ENCODE measurements around the gene NCCRP1.

Gene NCCRP1

GRCh38 chr19:39174142-39174541 is 22.6 kb upstream of the NCCRP1 start:
- TF ChIP-seq, protein P1, sequence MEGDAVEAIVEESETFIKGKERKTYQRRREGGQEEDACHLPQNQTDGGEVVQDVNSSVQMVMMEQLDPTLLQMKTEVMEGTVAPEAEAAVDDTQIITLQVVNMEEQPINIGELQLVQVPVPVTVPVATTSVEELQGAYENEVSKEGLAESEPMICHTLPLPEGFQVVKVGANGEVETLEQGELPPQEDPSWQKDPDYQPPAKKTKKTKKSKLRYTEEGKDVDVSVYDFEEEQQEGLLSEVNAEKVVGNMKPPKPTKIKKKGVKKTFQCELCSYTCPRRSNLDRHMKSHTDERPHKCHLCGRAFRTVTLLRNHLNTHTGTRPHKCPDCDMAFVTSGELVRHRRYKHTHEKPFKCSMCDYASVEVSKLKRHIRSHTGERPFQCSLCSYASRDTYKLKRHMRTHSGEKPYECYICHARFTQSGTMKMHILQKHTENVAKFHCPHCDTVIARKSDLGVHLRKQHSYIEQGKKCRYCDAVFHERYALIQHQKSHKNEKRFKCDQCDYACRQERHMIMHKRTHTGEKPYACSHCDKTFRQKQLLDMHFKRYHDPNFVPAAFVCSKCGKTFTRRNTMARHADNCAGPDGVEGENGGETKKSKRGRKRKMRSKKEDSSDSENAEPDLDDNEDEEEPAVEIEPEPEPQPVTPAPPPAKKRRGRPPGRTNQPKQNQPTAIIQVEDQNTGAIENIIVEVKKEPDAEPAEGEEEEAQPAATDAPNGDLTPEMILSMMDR (IDR thresholded peaks at IDR 0.05; ENCODE audit: poor library complexity, severe bottlenecking): no peak
- no peaks in the 10 kb centered on the region for H3K9me3 ChIP-seq (ENCODE audit: severe bottlenecking)
- no peaks in the 10 kb centered on the region for H3K4me1 ChIP-seq (ENCODE audit: insufficient read depth, poor library complexity, severe bottlenecking)
- H3K27ac ChIP-seq (ENCODE audit: poor library complexity, severe bottlenecking): no peak overlapping the region
- peaks cover 12% of the 10 kb centered on the region for H3K36me3 ChIP-seq (ENCODE audit: low read depth)
- H3K27me3 ChIP-seq (ENCODE audit: insufficient read depth, poor library complexity, severe bottlenecking): no peaks in the 10 kb centered on the region
- H3K4me3 ChIP-seq (ENCODE audit: severe bottlenecking): no peak overlapping the region
- peak; percentile 63 for DNase-seq (ENCODE audit: low spot score)
- ATAC-seq (ENCODE audit: low read depth): no peak

DNA sequence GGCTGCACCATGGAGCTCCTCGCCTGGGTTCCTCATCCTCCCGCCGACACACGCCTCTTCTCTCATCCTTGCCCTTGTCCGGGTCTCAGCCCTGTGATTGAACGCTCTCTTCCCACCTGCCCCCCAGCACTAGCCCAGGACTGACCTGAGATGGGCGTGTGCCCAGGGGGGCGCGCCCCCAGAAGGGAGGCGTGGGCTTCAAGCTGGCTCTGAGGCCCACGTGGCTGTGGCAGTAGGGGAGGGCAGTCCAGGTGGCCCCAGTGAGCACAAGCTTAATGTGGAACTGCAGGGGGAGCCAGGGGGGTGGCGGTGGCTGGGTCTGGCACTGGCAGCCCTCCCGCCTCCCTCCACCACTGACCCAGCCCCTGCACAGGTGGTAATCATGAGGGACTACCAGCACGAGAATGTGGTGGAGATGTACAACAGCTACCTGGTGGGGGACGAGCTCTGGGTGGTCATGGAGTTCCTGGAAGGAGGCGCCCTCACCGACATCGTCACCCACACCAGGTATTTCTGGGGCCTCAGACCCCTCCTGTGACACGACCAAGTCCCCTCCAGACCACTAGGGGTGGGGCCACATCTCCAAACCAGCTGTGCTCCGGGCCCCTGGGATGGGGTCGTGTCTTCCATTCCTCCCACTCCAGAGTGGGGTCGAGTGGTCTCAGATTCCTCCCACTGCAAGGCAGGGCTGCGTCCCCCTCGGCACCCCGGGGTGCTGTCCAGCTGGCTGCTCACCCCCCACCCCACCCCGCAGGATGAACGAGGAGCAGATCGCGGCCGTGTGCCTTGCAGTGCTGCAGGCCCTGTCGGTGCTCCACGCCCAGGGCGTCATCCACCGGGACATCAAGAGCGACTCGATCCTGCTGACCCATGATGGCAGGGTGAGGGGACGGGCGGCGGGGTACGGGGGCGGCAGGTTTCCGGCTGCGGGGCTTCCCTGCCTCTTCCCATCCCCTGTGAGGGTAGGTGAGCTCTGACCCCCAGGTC is 21.9 kb upstream of the NCCRP1 start:
- H3K4me3 ChIP-seq (ENCODE audit: severe bottlenecking): no peak overlapping the region
- H3K36me3 ChIP-seq (ENCODE audit: low read depth): peaks cover 12% of the 10 kb centered on the region
- H3K27ac ChIP-seq (ENCODE audit: poor library complexity, severe bottlenecking): no peak overlapping the region
- no peaks in the 10 kb centered on the region for H3K27me3 ChIP-seq (ENCODE audit: insufficient read depth, poor library complexity, severe bottlenecking)
- TF ChIP-seq, protein P1 (IDR thresholded peaks at IDR 0.05; ENCODE audit: poor library complexity, severe bottlenecking): no peak
- peak; percentile 52 for DNase-seq (ENCODE audit: low spot score)
- no peaks in the 10 kb centered on the region for H3K4me1 ChIP-seq (ENCODE audit: insufficient read depth, poor library complexity, severe bottlenecking)
- no peaks in the 10 kb centered on the region for H3K9me3 ChIP-seq (ENCODE audit: severe bottlenecking)
- ATAC-seq (ENCODE audit: low read depth): no peak; the same call in 2 of the 3 replicates

GRCh38 chr19:39175564-39175963 is 21.2 kb upstream of the NCCRP1 start:
- no peaks in the 10 kb centered on the region for H3K9me3 ChIP-seq (ENCODE audit: severe bottlenecking)
- H3K4me1 ChIP-seq (ENCODE audit: insufficient read depth, poor library complexity, severe bottlenecking): no peaks in the 10 kb centered on the region
- ATAC-seq (ENCODE audit: low read depth): no peak
- peaks cover 12% of the 10 kb centered on the region for H3K36me3 ChIP-seq (ENCODE audit: low read depth)
- TF ChIP-seq, protein P1 (IDR thresholded peaks at IDR 0.05; ENCODE audit: poor library complexity, severe bottlenecking): no peak
- no peaks in the 10 kb centered on the region for H3K27me3 ChIP-seq (ENCODE audit: insufficient read depth, poor library complexity, severe bottlenecking)
- H3K4me3 ChIP-seq (ENCODE audit: severe bottlenecking): no peak overlapping the region
- no peak for DNase-seq (ENCODE audit: low spot score)
- no peak overlapping the region for H3K27ac ChIP-seq (ENCODE audit: poor library complexity, severe bottlenecking)

- DNase-seq (ENCODE audit: low spot score) (peak; percentile 49), ATAC-seq (ENCODE audit: low read depth) (no peak)
- Histone ChIP-seq H3K27ac (ENCODE audit: poor library complexity, severe bottlenecking) (no peak overlapping the region), H3K36me3 (ENCODE audit: low read depth) (peaks cover 12% of the 10 kb centered on the region), H3K27me3 (ENCODE audit: insufficient read depth, poor library complexity, severe bottlenecking) (no peaks in the 10 kb centered on the region), H3K4me1 (ENCODE audit: insufficient read depth, poor library complexity, severe bottlenecking) (no peaks in the 10 kb centered on the region), H3K4me3 (ENCODE audit: severe bottlenecking) (no peak overlapping the region), H3K9me3 (ENCODE audit: severe bottlenecking) (no peaks in the 10 kb centered on the region)
- TF ChIP-seq, protein P1 (IDR thresholded peaks at IDR 0.05; ENCODE audit: poor library complexity, severe bottlenecking): no peak
These were observed 19.6 kb upstream of the NCCRP1 start for GRCh38 chr19:39177110-39177699.

Data from RWPE2 (cell line).